HepG2 (cell line): ENCODE measurements around the gene ARHGAP10. TPM values are rescaled to one million over a fixed set of nuclear protein-coding genes. Genes with fewer than 3 reads are reported as not detected.

Experiments
- ATAC-seq: fragments of 200-7000 bp; cut with Tn5 transposase; 3 replicates; pipeline ENCODE4 v1.9.1; 2020; ENCODE audit warnings: mild to moderate bottlenecking, moderate library complexity
- BruUV-seq: library from RNA; stranded (reverse); fragments of 400-500 nt; replicated peaks from 2 replicates; lab custom pipeline; 2021; lab: Mats Ljungman, UMichigan
- CTCF ChIA-PET: fragments of 300-600 bp; formaldehyde crosslinking; extraction: SDS; loops from one replicate; lab custom pipeline; 2021; ENCODE audit warnings: low total read pairs, inconsistent platforms, low intra/inter-chr PET ratio; lab: Yijun Ruan, JAX
- POLR2A ChIA-PET: fragments of 350-600 bp; sonication (Branson Sonifier 250); formaldehyde crosslinking; loops from one replicate; lab custom pipeline; 2020; ENCODE audit warnings: antibody characterized with exemption, inconsistent platforms; lab: Yijun Ruan, JAX
- DNase-seq: peaks from one replicate; pipeline ENCODE4 v3.0.0-alpha.2; 2015; ENCODE audit warnings: low spot score
- FAIRE-seq: peaks from 3 replicates; lab custom pipeline; 2011; peaks lifted over from hg19 to GRCh38; lab: Jason Lieb, UNC
- H2AFZ ChIP-seq: one replicate; pipeline ENCODE4 v1.6.1; 2011; ENCODE audit warnings: low read length, inconsistent platforms
- H3K27ac ChIP-seq: fragments of 300-600 bp; 3 replicates; pipeline ENCODE4 v1.8.0; 2011; ENCODE audit warnings: mixed run types, mild to moderate bottlenecking, mixed read lengths, low read length, inconsistent platforms; ENCODE audit not compliant: insufficient read depth; ENCODE audit errors: extremely low read length
- H3K27me3 ChIP-seq, 2 experiments: fragments of 200-600 bp in 1 of 2; 2 replicates in 1 of 2; 3 replicates in 1 of 2; pipeline versions ENCODE4 v1.6.0 to v1.8.0; 2011; ENCODE audit warnings: low read length in 2 of 2, mild to moderate bottlenecking in 2 of 2, moderate library complexity in 2 of 2, inconsistent platforms in 1 of 2; ENCODE audit not compliant: insufficient read depth in 2 of 2, control insufficient read depth in 1 of 2
- H3K36me3 ChIP-seq, 2 experiments: fragments of 200-600 bp in 1 of 2; replicated peaks in 1 of 2; 2 replicates in 1 of 2; 3 replicates in 1 of 2; pipeline versions ENCODE4 v1.5.1 to v1.8.0; 2011; ENCODE audit warnings: low read length in 2 of 2, inconsistent platforms in 1 of 2; ENCODE audit not compliant: insufficient read depth in 2 of 2, control insufficient read depth in 1 of 2
- H3K4me1 ChIP-seq: 2 replicates; pipeline ENCODE4 v1.5.1; 2012; ENCODE audit warnings: low read length, inconsistent platforms; ENCODE audit not compliant: insufficient read depth
- H3K4me2 ChIP-seq: 2 replicates; pipeline ENCODE4 v1.6.0; 2011; ENCODE audit warnings: low read depth, low read length, inconsistent platforms
- H3K4me3 ChIP-seq, 3 experiments: fragments of 200-600 bp in 1 of 3; sonication (generic), shearing (Covaris generic) in 1 of 3; replicated peaks in 1 of 3; 2 replicates each; pipeline ENCODE4 v1.5.1; 2011 to 2016; ENCODE audit warnings: low read length in 3 of 3, inconsistent platforms in 2 of 3, low read depth in 2 of 3, mild to moderate bottlenecking in 2 of 3, control low read depth in 1 of 3, mixed read lengths in 1 of 3; ENCODE audit not compliant: insufficient read depth in 1 of 3
- H3K79me2 ChIP-seq: one replicate; pipeline ENCODE4 v1.6.1; 2011; ENCODE audit warnings: low read length, inconsistent platforms; ENCODE audit not compliant: insufficient read depth
- H3K9ac ChIP-seq: 2 replicates; pipeline ENCODE4 v1.6.0; 2011; ENCODE audit warnings: mild to moderate bottlenecking, low read depth, low read length, inconsistent platforms; ENCODE audit not compliant: insufficient read depth
- H3K9me3 ChIP-seq: 2 replicates; pipeline ENCODE4 v1.5.1; 2012; ENCODE audit warnings: mild to moderate bottlenecking, low read length
- H4K20me1 ChIP-seq: 2 replicates; pipeline ENCODE4 v1.6.0; 2011; ENCODE audit warnings: inconsistent platforms, mild to moderate bottlenecking, low read length, moderate library complexity; ENCODE audit not compliant: insufficient read depth
- BRD4 ChIP-seq: sonication (generic); formaldehyde crosslinking; IDR thresholded peaks from 2 replicates; pipeline ENCODE4 v1.4.0; 2020; ENCODE audit warnings: missing genetic modification reagents
- DZIP1 ChIP-seq: sonication (generic); formaldehyde crosslinking; IDR thresholded peaks from 2 replicates; pipeline ENCODE4 v1.5.0; 2020; ENCODE audit warnings: mild to moderate bottlenecking, missing genetic modification reagents
- HES4 ChIP-seq: sonication (generic); formaldehyde crosslinking; IDR thresholded peaks from 2 replicates; pipeline ENCODE4 v1.9.0; 2021; ENCODE audit warnings: mild to moderate bottlenecking, missing genetic modification reagents, borderline replicate concordance
- NR2C2 ChIP-seq: sonication (generic); formaldehyde crosslinking; IDR thresholded peaks from 2 replicates; pipeline ENCODE4 v1.4.0; 2020; ENCODE audit warnings: missing genetic modification reagents, mild to moderate bottlenecking, moderate library complexity, borderline replicate concordance
- SNRNP70 ChIP-seq: fragments of 200-400 bp; formaldehyde crosslinking; IDR thresholded peaks from 2 replicates; pipeline ENCODE4 v1.6.1; 2017; ENCODE audit warnings: mild to moderate bottlenecking, low read depth, low read length, moderate library complexity
- SRSF4 ChIP-seq: fragments of 200-400 bp; formaldehyde crosslinking; IDR thresholded peaks from one replicate; pipeline ENCODE4 v1.6.1; 2018; ENCODE audit warnings: mild to moderate bottlenecking, low read depth, low read length, moderate library complexity; ENCODE audit not compliant: poor library complexity, severe bottlenecking
- TBP ChIP-seq: sonication (generic); formaldehyde crosslinking; IDR thresholded peaks from 2 replicates; pipeline ENCODE4 v1.5.0; 2020; ENCODE audit warnings: missing genetic modification reagents
- ZBTB14 ChIP-seq: sonication (generic); formaldehyde crosslinking; IDR thresholded peaks from 2 replicates; pipeline ENCODE4 v1.4.0; 2020; ENCODE audit warnings: missing genetic modification reagents
- ZNF597 ChIP-seq: sonication (generic); formaldehyde crosslinking; IDR thresholded peaks from 2 replicates; pipeline ENCODE4 v1.5.0; 2020; ENCODE audit warnings: missing genetic modification reagents
- WGBS: methylation state at CpG from one replicate; pipeline ENCODE4 v1.1.6; 2017; ENCODE audit warnings: low lambda C conversion rate; 5-methylcytosine and 5-hydroxymethylcytosine counted together
- in situ Hi-C: cut with HindIII; loops from 2 replicates; pipeline ENCODE4 v1.10.0; 2017; ENCODE audit warnings: low pct_unique_long_range_greater_than_20kb; ENCODE audit not compliant: extremely low pct_ligation_motif_present
- intact Hi-C: fragments of 100-400 bp; cut with micrococcal nuclease; formaldehyde crosslinking; loops from one replicate; pipeline ENCODE4 v1.10.0; 2022; ENCODE audit not compliant: unreplicated experiment
- polyA plus RNA-seq, 8 experiments: library from polyadenylated mRNA; depleted of rRNA in 3 of 8; stranded (reverse) in 7 of 8; unstranded in 1 of 8; fragments of >200 nt; fragmentation: Illumina TruSeq in 4 of 8; extraction: Trizol in 4 of 8; gene quantifications; 2 replicates each; pipeline versions ENCODE4 v1.2.1 to v1.2.3, GENCODE V29; 2011 to 2016; ENCODE audit warnings: low read depth in 4 of 8, missing spikeins in 1 of 8, mixed read lengths in 1 of 8; ENCODE audit not compliant: insufficient read depth in 1 of 8
- total RNA-seq, 5 experiments: library from RNA; depleted of rRNA; stranded (reverse); fragments of >200 nt; fragmentation: Illumina TruSeq; extraction: Trizol; gene quantifications; 2 replicates each; pipeline ENCODE4 v1.2.3, GENCODE V29; 2016; ENCODE audit warnings: low read depth in 1 of 5
- TF ChIP-seq, protein P1 (sequence below): sonication (generic); formaldehyde crosslinking; conservative IDR thresholded peaks from 2 replicates; pipeline ENCODE4 v1.4.0; 2020; ENCODE audit warnings: missing genetic modification reagents
- TF ChIP-seq, protein P2 (sequence below): conservative IDR thresholded peaks from 2 replicates; pipeline ENCODE4 v1.6.1; 2018; ENCODE audit warnings: missing genetic modification reagents

The ARHGAP10 gene
- total and polyA plus RNA-seq, 2 of the 13 experiments (the other 11 are each of a cell fraction or from before 2014, with no cell fraction given): 0.45 to 1.6 TPM

DNA sequence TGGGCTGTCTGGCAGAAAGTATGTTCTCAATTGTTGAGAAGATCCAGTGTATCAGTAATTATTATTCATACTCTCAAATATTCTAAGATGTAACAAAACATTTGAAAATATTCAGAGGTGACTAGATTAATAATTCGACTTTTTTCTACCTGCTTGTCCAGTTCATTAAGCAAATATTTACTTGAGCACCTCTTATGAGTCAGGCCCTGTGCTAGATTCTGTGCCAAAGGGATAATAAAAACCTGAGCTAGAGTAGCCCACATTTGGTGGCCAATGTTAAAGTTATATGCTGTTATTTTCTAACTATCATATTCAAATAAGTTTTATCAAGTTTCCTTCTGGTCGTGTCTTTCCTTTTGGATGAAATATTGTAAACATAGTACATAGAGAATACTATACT is 58.5 kb downstream of the ARHGAP10 start:
- intact Hi-C loops (no loop called here), in situ Hi-C loops (no loop called here)
- Histone ChIP-seq H3K4me2 (no peak overlapping the region), H3K79me2 (no peaks in the 10 kb centered on the region), H3K27me3 (no peaks in the 10 kb centered on the region), H3K36me3 (no peaks in the 10 kb centered on the region), H3K4me1 (peaks cover 21% of the 10 kb centered on the region), H4K20me1 (no peaks in the 10 kb centered on the region), H2AFZ (no peak overlapping the region), H3K4me3 (no peak overlapping the region), H3K27ac (no peak overlapping the region), H3K9ac (no peak overlapping the region), H3K9me3 (no peaks in the 10 kb centered on the region)
- no peak for ATAC-seq
- DNase-seq: no peak
- BruUV-seq: no TSS peak
- no peak for FAIRE-seq
- WGBS: 14% methylated on average over 2 of the region's 2 CpGs
- no peak for TF ChIP-seq ZBTB14 (CRISPR knock-in tag)
- no peak for TF ChIP-seq SRSF4
- no peak for TF ChIP-seq HES4 (CRISPR knock-in tag)
- TF ChIP-seq ZNF597 (CRISPR knock-in tag): no peak
- TF ChIP-seq, protein P1, sequence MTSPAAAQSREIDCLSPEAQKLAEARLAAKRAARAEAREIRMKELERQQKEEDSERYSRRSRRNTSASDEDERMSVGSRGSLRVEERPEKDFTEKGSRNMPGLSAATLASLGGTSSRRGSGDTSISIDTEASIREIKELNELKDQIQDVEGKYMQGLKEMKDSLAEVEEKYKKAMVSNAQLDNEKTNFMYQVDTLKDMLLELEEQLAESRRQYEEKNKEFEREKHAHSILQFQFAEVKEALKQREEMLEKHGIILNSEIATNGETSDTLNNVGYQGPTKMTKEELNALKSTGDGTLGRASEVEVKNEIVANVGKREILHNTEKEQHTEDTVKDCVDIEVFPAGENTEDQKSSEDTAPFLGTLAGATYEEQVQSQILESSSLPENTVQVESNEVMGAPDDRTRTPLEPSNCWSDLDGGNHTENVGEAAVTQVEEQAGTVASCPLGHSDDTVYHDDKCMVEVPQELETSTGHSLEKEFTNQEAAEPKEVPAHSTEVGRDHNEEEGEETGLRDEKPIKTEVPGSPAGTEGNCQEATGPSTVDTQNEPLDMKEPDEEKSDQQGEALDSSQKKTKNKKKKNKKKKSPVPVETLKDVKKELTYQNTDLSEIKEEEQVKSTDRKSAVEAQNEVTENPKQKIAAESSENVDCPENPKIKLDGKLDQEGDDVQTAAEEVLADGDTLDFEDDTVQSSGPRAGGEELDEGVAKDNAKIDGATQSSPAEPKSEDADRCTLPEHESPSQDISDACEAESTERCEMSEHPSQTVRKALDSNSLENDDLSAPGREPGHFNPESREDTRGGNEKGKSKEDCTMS (CRISPR knock-in tag): no peak
- TF ChIP-seq DZIP1 (CRISPR knock-in tag): no peak
- TF ChIP-seq BRD4: no peak
- no peak for TF ChIP-seq NR2C2 (CRISPR knock-in tag)
- TF ChIP-seq TBP (CRISPR knock-in tag): no peak
- TF ChIP-seq, protein P2, sequence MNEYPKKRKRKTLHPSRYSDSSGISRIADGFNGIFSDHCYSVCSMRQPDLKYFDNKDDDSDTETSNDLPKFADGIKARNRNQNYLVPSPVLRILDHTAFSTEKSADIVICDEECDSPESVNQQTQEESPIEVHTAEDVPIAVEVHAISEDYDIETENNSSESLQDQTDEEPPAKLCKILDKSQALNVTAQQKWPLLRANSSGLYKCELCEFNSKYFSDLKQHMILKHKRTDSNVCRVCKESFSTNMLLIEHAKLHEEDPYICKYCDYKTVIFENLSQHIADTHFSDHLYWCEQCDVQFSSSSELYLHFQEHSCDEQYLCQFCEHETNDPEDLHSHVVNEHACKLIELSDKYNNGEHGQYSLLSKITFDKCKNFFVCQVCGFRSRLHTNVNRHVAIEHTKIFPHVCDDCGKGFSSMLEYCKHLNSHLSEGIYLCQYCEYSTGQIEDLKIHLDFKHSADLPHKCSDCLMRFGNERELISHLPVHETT (CRISPR knock-in tag): no peak
- TF ChIP-seq SNRNP70: no peak
- CTCF ChIA-PET: no interaction called here
- POLR2A ChIA-PET: no interaction called here
